Muscle layer of colon (tissue), 2 donors: ENCODE results near the gene TCERG1L.
"Not testable (repeated sequence)": the region's sequence is repeated elsewhere in the genome, so short reads cannot be mapped to it uniquely, and the experiment has no call there.

Experiments
- H3K27ac ChIP-seq: one replicate; pipeline ENCODE4 v1.7.0; 2013; ENCODE audit warnings: low read depth, mild to moderate bottlenecking, low read length, moderate library complexity
- H3K27me3 ChIP-seq, 2 donors: one replicate each; pipeline ENCODE4 v1.7.0; 2013; ENCODE audit warnings: low read length in 2 of 2, mild to moderate bottlenecking in 2 of 2; ENCODE audit not compliant: insufficient read depth in 2 of 2, control insufficient read depth in 1 of 2
- H3K36me3 ChIP-seq: one replicate; pipeline ENCODE4 v1.7.0; 2013; ENCODE audit warnings: mild to moderate bottlenecking, low read length; ENCODE audit not compliant: insufficient read depth
- H3K4me1 ChIP-seq: one replicate; pipeline ENCODE4 v1.7.0; 2013; ENCODE audit warnings: mild to moderate bottlenecking, low read length; ENCODE audit not compliant: insufficient read depth
- H3K4me3 ChIP-seq, 2 donors: one replicate each; pipeline ENCODE4 v1.7.0; 2013; ENCODE audit warnings: low read length in 2 of 2, low read depth in 1 of 2, mild to moderate bottlenecking in 1 of 2, moderate library complexity in 1 of 2
- H3K9ac ChIP-seq: one replicate; pipeline ENCODE4 v1.7.0; 2013; ENCODE audit warnings: low read length
- H3K9me3 ChIP-seq: one replicate; pipeline ENCODE4 v1.7.0; 2013; ENCODE audit warnings: mild to moderate bottlenecking, low read length
- donor health status: abdominal sarcoma.
- donor health status: Adenocarcinoma of cecum.

The TCERG1L gene

GRCh38 chr10:131344747-131345146 is 33.2 kb upstream of the TCERG1L start:
- Histone ChIP-seq H3K36me3 (no peaks in the 10 kb centered on the region), H3K9me3 (no peaks in the 10 kb centered on the region), H3K4me1 (no peaks in the 10 kb centered on the region), H3K27ac (no peak overlapping the region), H3K27me3 (no peaks in the 10 kb centered on the region), H3K4me3 (no peak overlapping the region), H3K9ac (no peak overlapping the region)

- Histone ChIP-seq H3K27ac (no peak overlapping the region), H3K4me1 (no peaks in the 10 kb centered on the region), H3K27me3 (no peaks in the 10 kb centered on the region), H3K9me3 (peaks cover 5% of the 10 kb centered on the region), H3K9ac (no peak overlapping the region), H3K36me3 (no peaks in the 10 kb centered on the region), H3K4me3 (no peak overlapping the region)
These were observed 26.2 kb upstream of the TCERG1L start for GRCh38 chr10:131337741-131338140.

GRCh38 chr10:131332821-131333220 is 21.3 kb upstream of the TCERG1L start:
- no peaks in the 10 kb centered on the region for H3K36me3 ChIP-seq
- no peaks in the 10 kb centered on the region for H3K4me1 ChIP-seq
- H3K27me3 ChIP-seq, result no peaks in the 10 kb centered on the region
- no peaks in the 10 kb centered on the region for H3K9me3 ChIP-seq
- H3K27ac ChIP-seq, result no peak overlapping the region
- H3K4me3 ChIP-seq, result no peak overlapping the region
- H3K9ac ChIP-seq, result no peak overlapping the region

- no peak overlapping the region for H3K27ac ChIP-seq
- no peak overlapping the region for H3K4me3 ChIP-seq
- H3K27me3 ChIP-seq, result peaks cover 0 to 10% of the 10 kb centered on the region in 2 donors
- no peaks in the 10 kb centered on the region for H3K36me3 ChIP-seq
- H3K4me1 ChIP-seq, result no peaks in the 10 kb centered on the region
- no peaks in the 10 kb centered on the region for H3K9me3 ChIP-seq
- no peak overlapping the region for H3K9ac ChIP-seq
These were observed 12.4 kb upstream of the TCERG1L start for GRCh38 chr10:131323880-131324279.

- no peak overlapping the region for H3K9ac ChIP-seq
- H3K4me1 ChIP-seq, result no peaks in the 10 kb centered on the region
- H3K36me3 ChIP-seq, result no peaks in the 10 kb centered on the region
- peaks cover 0 to 10% of the 10 kb centered on the region in 2 donors for H3K27me3 ChIP-seq
- H3K9me3 ChIP-seq, result no peaks in the 10 kb centered on the region
- no peak overlapping the region for H3K4me3 ChIP-seq
- no peak overlapping the region for H3K27ac ChIP-seq
These were observed 11.5 kb upstream of the TCERG1L start for GRCh38 chr10:131323025-131323424.

GRCh38 chr10:131322575-131322974 is 11.1 kb upstream of the TCERG1L start:
- H3K9ac ChIP-seq, H3K4me3 ChIP-seq, H3K36me3 ChIP-seq, H3K27ac ChIP-seq, H3K4me1 ChIP-seq, H3K9me3 ChIP-seq: not testable (repeated sequence)
- peaks cover 0 to 10% of the 10 kb centered on the region in 2 donors for H3K27me3 ChIP-seq

GRCh38 chr10:131320860-131321604 is 9.5 kb upstream of the TCERG1L start:
- Histone ChIP-seq H3K27me3 (peaks cover 0 to 10% of the 10 kb centered on the region in 2 donors), H3K9ac (no peak overlapping the region), H3K27ac (no peak overlapping the region), H3K9me3 (no peaks in the 10 kb centered on the region), H3K36me3 (no peaks in the 10 kb centered on the region), H3K4me3 (no peak overlapping the region), H3K4me1 (no peaks in the 10 kb centered on the region)

GRCh38 chr10:131318814-131319213 is 7.3 kb upstream of the TCERG1L start:
- Histone ChIP-seq H3K4me1 (no peaks in the 10 kb centered on the region), H3K27me3 (peaks cover 0 to 10% of the 10 kb centered on the region in 2 donors), H3K27ac (no peak overlapping the region), H3K4me3 (no peak overlapping the region), H3K36me3 (no peaks in the 10 kb centered on the region), H3K9me3 (no peaks in the 10 kb centered on the region), H3K9ac (no peak overlapping the region)

- no peak overlapping the region for H3K9ac ChIP-seq
- H3K27ac ChIP-seq, result no peak overlapping the region
- H3K27me3 ChIP-seq, result peaks cover 0 to 10% of the 10 kb centered on the region in 2 donors
- no peaks in the 10 kb centered on the region for H3K4me1 ChIP-seq
- no peaks in the 10 kb centered on the region for H3K36me3 ChIP-seq
- no peak overlapping the region for H3K4me3 ChIP-seq
- H3K9me3 ChIP-seq, result no peaks in the 10 kb centered on the region
These were observed 6.8 kb upstream of the TCERG1L start for GRCh38 chr10:131318291-131318690.

GRCh38 chr10:131316321-131317075 is 5.0 kb upstream of the TCERG1L start:
- H3K9me3 ChIP-seq, result no peaks in the 10 kb centered on the region
- H3K9ac ChIP-seq, result no peak overlapping the region
- no peak overlapping the region for H3K27ac ChIP-seq
- no peaks in the 10 kb centered on the region for H3K4me1 ChIP-seq
- H3K4me3 ChIP-seq, result no peak overlapping the region
- no peaks in the 10 kb centered on the region for H3K36me3 ChIP-seq
- H3K27me3 ChIP-seq, result peaks cover 0 to 13% of the 10 kb centered on the region in 2 donors

GRCh38 chr10:131315344-131315743 is 3.8 kb upstream of the TCERG1L start:
- no peak overlapping the region for H3K27ac ChIP-seq
- H3K4me3 ChIP-seq, result no peak overlapping the region
- H3K4me1 ChIP-seq, result no peaks in the 10 kb centered on the region
- H3K9ac ChIP-seq, result no peak overlapping the region
- H3K36me3 ChIP-seq, result no peaks in the 10 kb centered on the region
- H3K27me3 ChIP-seq, result peaks cover 3 to 20% of the 10 kb centered on the region in 2 donors
- no peaks in the 10 kb centered on the region for H3K9me3 ChIP-seq
